Hindlimb muscle (tissue), 1 donor: Measurements from ENCODE around the gene SLC29A3. TPM values are rescaled to one million over a fixed set of nuclear protein-coding genes. Genes with fewer than 3 reads are reported as not detected.
"Not testable (repeated sequence)": the region's sequence is repeated elsewhere in the genome, so short reads cannot be mapped to it uniquely, and the experiment has no call there.

ENCODE experiments used
- DNase-seq: peaks from one replicate; pipeline ENCODE4 v3.0.0-alpha.2; 2013
- polyA plus RNA-seq: library from polyadenylated mRNA; unstranded; fragments of 120-200 nt; gene quantifications from one replicate; pipeline ENCODE4 v1.2.1, GENCODE V29; 2013; ENCODE audit not compliant: insufficient read length

SLC29A3 gene
- 3.9 TPM for polyA plus RNA-seq

- DNase-seq = peak; percentile 86
Observed at GRCh38 chr10:71319042-71319799, at the start of gene SLC29A3. SLC29A3 (plus strand) TSS chr10:71319259; CDS start chr10:71319310, 51 bp downstream.

- no peak for DNase-seq
Observed at GRCh38 chr10:71269301-71270288, 49.5 kb upstream of the SLC29A3 start.

- DNase-seq = peak; percentile 49
Observed at GRCh38 chr10:71270301-71271220, 48.5 kb upstream of the SLC29A3 start.

- DNase-seq = no peak
Observed at GRCh38 chr10:71271662-71272055, 47.4 kb upstream of the SLC29A3 start.

- DNase-seq = no peak
Observed at GRCh38 chr10:71272056-71272771, 46.8 kb upstream of the SLC29A3 start.

- DNase-seq = not testable (repeated sequence)
Observed at GRCh38 chr10:71272974-71273373, 46.1 kb upstream of the SLC29A3 start.

- DNase-seq = no peak
Observed at GRCh38 chr10:71273506-71273905, 45.6 kb upstream of the SLC29A3 start.

GRCh38 chr10:71274901-71275796 is 43.9 kb upstream of the SLC29A3 start:
- no peak for DNase-seq

- no peak for DNase-seq
Observed at GRCh38 chr10:71276873-71277272, 42.2 kb upstream of the SLC29A3 start.

- DNase-seq = no peak
Observed at GRCh38 chr10:71277914-71278665, 41.0 kb upstream of the SLC29A3 start.

- DNase-seq = no peak
Observed at GRCh38 chr10:71278691-71279588, 40.1 kb upstream of the SLC29A3 start.

GRCh38 chr10:71279590-71280170 is 39.4 kb upstream of the SLC29A3 start:
- no peak for DNase-seq

GRCh38 chr10:71280216-71280615 is 38.8 kb upstream of the SLC29A3 start:
- no peak for DNase-seq

- DNase-seq = no peak
Observed at GRCh38 chr10:71280825-71281224, 38.2 kb upstream of the SLC29A3 start.

GRCh38 chr10:71281646-71282322 is 37.3 kb upstream of the SLC29A3 start:
- no peak for DNase-seq

- DNase-seq = no peak
Observed at GRCh38 chr10:71282323-71282680, 36.8 kb upstream of the SLC29A3 start.

GRCh38 chr10:71283410-71283809 is 35.6 kb upstream of the SLC29A3 start:
- DNase-seq = no peak

- no peak for DNase-seq
Observed at GRCh38 chr10:71283876-71284275, 35.2 kb upstream of the SLC29A3 start.
